22Rv1 (cell line): ENCODE measurements around the gene SHFL.

Experiments
- CTCF ChIP-seq: fragments of 450-650 bp; IDR thresholded peaks from 2 replicates; pipeline ENCODE4 v1.5.1; 2017; ENCODE audit warnings: mild to moderate bottlenecking
- ZFX ChIP-seq: fragments of 450-650 bp; IDR thresholded peaks from 2 replicates; pipeline ENCODE4 v1.6.1; 2017; ENCODE audit warnings: antibody characterized with exemption, borderline replicate concordance

- TF ChIP-seq CTCF (no peak), ZFX (no peak)
Measured at GRCh38 chr19:10086591-10087192, 575 bp downstream of the SHFL start.
